GM18526 (cell line): Measurements from ENCODE around the gene MAGI2.

Source experiments
- POLR2A ChIP-seq: IDR thresholded peaks from 3 replicates; pipeline ENCODE4 v1.6.1; 2011; ENCODE audit not compliant: insufficient read length; ENCODE audit errors: extremely low read depth

The MAGI2 gene

GRCh38 chr7:78019447-78020135 lies 1433.9 kb downstream of the MAGI2 start:
- TF ChIP-seq POLR2A: no peak

- TF ChIP-seq POLR2A: no peak
Measured at GRCh38 chr7:78018641-78019446, 1434.6 kb downstream of the MAGI2 start.

- TF ChIP-seq POLR2A: no peak
Measured at GRCh38 chr7:78017591-78018100, 1435.8 kb downstream of the MAGI2 start.

- TF ChIP-seq POLR2A: no peak
Measured at GRCh38 chr7:78015574-78016260, 1437.8 kb downstream of the MAGI2 start.

GRCh38 chr7:78014401-78014800 lies 1439.1 kb downstream of the MAGI2 start:
- no peak for TF ChIP-seq POLR2A

- no peak for TF ChIP-seq POLR2A
Measured at GRCh38 chr7:78013386-78013785, 1440.1 kb downstream of the MAGI2 start.

GRCh38 chr7:78011642-78012041 lies 1441.8 kb downstream of the MAGI2 start:
- no peak for TF ChIP-seq POLR2A

GRCh38 chr7:78007231-78007630 lies 1446.2 kb downstream of the MAGI2 start:
- TF ChIP-seq POLR2A: no peak

GRCh38 chr7:78006063-78006755 lies 1447.3 kb downstream of the MAGI2 start:
- TF ChIP-seq POLR2A: no peak

- TF ChIP-seq POLR2A: no peak
Measured at GRCh38 chr7:78002715-78003114, 1450.8 kb downstream of the MAGI2 start.

GRCh38 chr7:78002021-78002420 lies 1451.4 kb downstream of the MAGI2 start:
- TF ChIP-seq POLR2A: no peak

GRCh38 chr7:77995717-77996116 lies 1457.8 kb downstream of the MAGI2 start:
- no peak for TF ChIP-seq POLR2A

- no peak for TF ChIP-seq POLR2A
Measured at GRCh38 chr7:77993838-77994237, 1459.6 kb downstream of the MAGI2 start.

GRCh38 chr7:77991656-77992055 lies 1461.8 kb downstream of the MAGI2 start:
- TF ChIP-seq POLR2A: no peak

GRCh38 chr7:77989981-77990566 lies 1463.4 kb downstream of the MAGI2 start:
- no peak for TF ChIP-seq POLR2A

GRCh38 chr7:77985974-77986339 lies 1467.5 kb downstream of the MAGI2 start:
- TF ChIP-seq POLR2A: no peak
